ENCODE measurements around the gene DPYSL5. TPM values are rescaled to one million over a fixed set of nuclear protein-coding genes. Genes with fewer than 3 reads are reported as not detected.

The DPYSL5 gene
- total RNA-seq, 4 donors from 2014 or later, result 0.40 to 2.4 TPM; not detected in 2

DNA sequence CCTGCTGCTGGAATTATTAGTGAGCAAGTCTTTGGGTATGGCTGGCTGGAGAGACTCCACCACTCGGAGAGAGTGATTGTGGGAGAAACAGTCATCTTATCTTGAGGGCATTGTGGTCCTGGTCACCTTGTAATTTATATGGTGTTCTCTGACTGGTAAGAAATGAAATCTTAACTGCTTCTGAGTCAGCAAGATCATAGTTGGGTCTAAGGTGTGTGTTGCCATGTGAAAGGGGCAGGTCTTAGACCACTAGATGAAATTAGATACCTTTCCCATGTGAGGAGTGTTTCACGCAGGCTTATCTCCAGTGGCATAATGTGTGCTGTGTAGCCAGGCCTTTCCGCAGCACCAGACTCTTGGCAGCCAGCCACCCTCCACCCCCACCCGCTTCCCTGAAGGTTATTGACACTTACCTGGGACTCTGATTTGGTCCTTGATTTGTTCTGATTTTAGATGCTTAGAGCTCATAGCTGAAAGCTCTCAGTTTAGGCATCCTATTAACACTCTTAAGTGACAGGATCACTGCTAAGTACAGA is 130.2 kb downstream of the DPYSL5 start:
- no peaks in the 10 kb centered on the region for H3K36me3 ChIP-seq
- no peak overlapping the region for H3K4me3 ChIP-seq
- WGBS, 2 donors (ENCODE audit: low coverage in 1 of 2), result 75% methylated on average over 1 of the region's 4 CpGs; no CpG with 5 or more reads in 1 of the 2 donors
- no peak for TF ChIP-seq EP300 (IDR thresholded peaks at IDR 0.05)
- no peak for TF ChIP-seq POLR2AphosphoS5 (IDR thresholded peaks at IDR 0.05)
- TF ChIP-seq POLR2A (IDR thresholded peaks at IDR 0.05), result no peak
- TF ChIP-seq, protein P1, sequence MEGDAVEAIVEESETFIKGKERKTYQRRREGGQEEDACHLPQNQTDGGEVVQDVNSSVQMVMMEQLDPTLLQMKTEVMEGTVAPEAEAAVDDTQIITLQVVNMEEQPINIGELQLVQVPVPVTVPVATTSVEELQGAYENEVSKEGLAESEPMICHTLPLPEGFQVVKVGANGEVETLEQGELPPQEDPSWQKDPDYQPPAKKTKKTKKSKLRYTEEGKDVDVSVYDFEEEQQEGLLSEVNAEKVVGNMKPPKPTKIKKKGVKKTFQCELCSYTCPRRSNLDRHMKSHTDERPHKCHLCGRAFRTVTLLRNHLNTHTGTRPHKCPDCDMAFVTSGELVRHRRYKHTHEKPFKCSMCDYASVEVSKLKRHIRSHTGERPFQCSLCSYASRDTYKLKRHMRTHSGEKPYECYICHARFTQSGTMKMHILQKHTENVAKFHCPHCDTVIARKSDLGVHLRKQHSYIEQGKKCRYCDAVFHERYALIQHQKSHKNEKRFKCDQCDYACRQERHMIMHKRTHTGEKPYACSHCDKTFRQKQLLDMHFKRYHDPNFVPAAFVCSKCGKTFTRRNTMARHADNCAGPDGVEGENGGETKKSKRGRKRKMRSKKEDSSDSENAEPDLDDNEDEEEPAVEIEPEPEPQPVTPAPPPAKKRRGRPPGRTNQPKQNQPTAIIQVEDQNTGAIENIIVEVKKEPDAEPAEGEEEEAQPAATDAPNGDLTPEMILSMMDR (IDR thresholded peaks at IDR 0.05), result no peak
- no peak for ATAC-seq
- H3K27ac ChIP-seq, result no peak overlapping the region
- no peaks in the 10 kb centered on the region for H3K9me3 ChIP-seq
- H3K4me1 ChIP-seq, result peaks cover 9 to 42% (median 17%) of the 10 kb centered on the region in 3 donors
- H3K27me3 ChIP-seq, result no peaks in the 10 kb centered on the region

DNA sequence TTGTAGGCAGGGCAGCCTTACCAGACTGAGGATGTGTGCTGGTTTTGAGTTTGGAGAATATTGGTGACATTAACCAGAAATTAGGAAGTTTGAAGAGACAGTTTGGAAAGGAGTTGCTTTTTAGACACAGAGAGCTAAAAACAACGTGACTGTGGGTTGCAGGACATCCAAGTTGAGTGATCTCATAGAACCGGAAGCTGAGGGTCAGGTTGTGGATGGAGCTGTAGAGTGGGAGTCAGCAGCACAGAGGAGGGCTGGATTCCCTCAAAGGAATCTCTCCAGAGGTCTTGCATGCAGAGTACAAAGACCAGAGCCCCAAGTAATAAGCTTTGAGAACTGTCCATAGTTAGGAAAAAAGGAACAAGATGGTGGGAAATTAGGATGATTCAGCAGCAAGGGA is 131.8 kb downstream of the DPYSL5 start:
- H3K27ac ChIP-seq, result peak overlapping the region in 1 of 4 donors; percentile 12
- WGBS, 2 donors (ENCODE audit: low coverage in 1 of 2), result 54 to 60% methylated on average over 1 to 2 of the region's 2 CpGs

DNA sequence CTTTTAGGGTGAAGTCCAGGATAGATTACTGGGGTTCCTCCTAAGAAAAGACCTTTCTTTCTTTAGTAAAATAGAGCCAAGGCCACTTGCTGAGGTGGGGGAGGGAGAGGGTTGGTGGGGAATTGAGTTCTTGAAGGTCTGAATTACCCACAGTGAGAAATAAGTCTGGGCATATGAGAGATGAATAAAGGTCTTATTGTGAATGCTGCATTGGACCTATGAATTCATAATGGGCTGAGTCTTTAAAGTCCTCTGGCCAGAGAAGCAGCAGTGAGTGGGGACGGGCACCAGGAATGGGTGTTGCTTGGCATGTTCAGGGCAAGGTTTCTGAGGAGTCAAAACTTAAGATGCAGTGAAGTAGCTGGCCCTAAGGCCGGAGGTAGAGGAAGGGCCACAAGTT is 133.0 kb downstream of the DPYSL5 start:
- Histone ChIP-seq H3K27me3 (no peaks in the 10 kb centered on the region), H3K36me3 (no peaks in the 10 kb centered on the region), H3K4me1 (peaks cover 9 to 38% (median 14%) of the 10 kb centered on the region in 3 donors), H3K27ac (peak overlapping the region in 3 of 4 donors; percentile 59 to 64 (median 63)), H3K4me3 (no peak overlapping the region), H3K9me3 (no peaks in the 10 kb centered on the region)
- ATAC-seq, result no peak
- TF ChIP-seq EP300 (IDR thresholded peaks at IDR 0.05) (no peak), POLR2AphosphoS5 (IDR thresholded peaks at IDR 0.05) (no peak), POLR2A (IDR thresholded peaks at IDR 0.05) (no peak)
- TF ChIP-seq, protein P1 (IDR thresholded peaks at IDR 0.05), result no peak
- 47 to 53% methylated on average over 2 of the region's 2 CpGs for WGBS, 2 donors (ENCODE audit: low coverage in 1 of 2)

More for the DNA sequence above, 131.8 kb downstream of the DPYSL5 start:
- no peak for ATAC-seq
- Histone ChIP-seq H3K9me3 (no peaks in the 10 kb centered on the region), H3K4me3 (no peak overlapping the region), H3K27me3 (no peaks in the 10 kb centered on the region), H3K4me1 (peaks cover 9 to 44% (median 17%) of the 10 kb centered on the region in 3 donors), H3K36me3 (no peaks in the 10 kb centered on the region)
- no peak for TF ChIP-seq POLR2A (IDR thresholded peaks at IDR 0.05)
- TF ChIP-seq POLR2AphosphoS5 (IDR thresholded peaks at IDR 0.05), result no peak
- TF ChIP-seq, protein P1 (IDR thresholded peaks at IDR 0.05), result no peak
- no peak for TF ChIP-seq EP300 (IDR thresholded peaks at IDR 0.05)

DNA sequence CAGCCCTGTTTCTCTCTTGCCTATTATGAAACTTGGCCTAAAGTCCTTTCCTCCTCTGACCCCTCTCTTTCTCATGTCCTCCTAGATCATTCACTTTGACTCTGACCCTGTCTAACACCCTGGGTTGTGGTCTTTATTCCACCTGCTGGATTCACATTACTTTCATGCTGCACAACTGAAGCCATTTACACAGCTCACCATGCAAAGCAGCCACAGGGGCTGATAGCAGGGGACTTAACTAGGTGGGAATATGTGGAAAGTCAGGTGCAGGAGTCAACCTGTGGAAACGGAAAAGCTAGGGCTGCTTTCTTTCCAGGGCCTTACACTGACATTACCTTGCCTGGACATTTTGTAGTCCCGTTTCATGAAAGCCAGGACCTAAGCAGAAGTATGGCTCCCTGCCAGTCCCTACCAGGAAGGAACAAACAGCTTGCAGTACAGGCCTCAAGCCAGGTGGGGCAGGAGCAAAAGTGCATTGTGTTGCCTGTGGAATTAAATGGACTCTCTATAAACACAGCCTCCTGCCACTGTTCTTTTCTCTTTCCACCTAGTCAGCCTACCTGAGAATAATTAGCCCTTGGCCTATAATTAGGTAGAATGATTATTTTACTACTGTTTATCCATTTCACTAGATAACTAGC is 134.3 kb downstream of the DPYSL5 start:
- Histone ChIP-seq H3K4me1 (peaks cover 9 to 38% (median 11%) of the 10 kb centered on the region in 3 donors), H3K27me3 (no peaks in the 10 kb centered on the region), H3K9me3 (no peaks in the 10 kb centered on the region), H3K4me3 (no peak overlapping the region), H3K36me3 (no peaks in the 10 kb centered on the region), H3K27ac (peak overlapping the region in 3 of 4 donors; percentile 59 to 64 (median 63))
- ATAC-seq, result peak; percentile 91
- TF ChIP-seq, protein P1 (IDR thresholded peaks at IDR 0.05), result peak; percentile 43 to 57 (median 46)
- no peak for TF ChIP-seq EP300 (IDR thresholded peaks at IDR 0.05)
- peak; percentile 57 for TF ChIP-seq POLR2AphosphoS5 (IDR thresholded peaks at IDR 0.05)
- no peak for TF ChIP-seq POLR2A (IDR thresholded peaks at IDR 0.05)
- WGBS, 2 donors (ENCODE audit: low coverage in 1 of 2), result 0 to 60% methylated on average over 1 to 2 of the region's 2 CpGs

DNA sequence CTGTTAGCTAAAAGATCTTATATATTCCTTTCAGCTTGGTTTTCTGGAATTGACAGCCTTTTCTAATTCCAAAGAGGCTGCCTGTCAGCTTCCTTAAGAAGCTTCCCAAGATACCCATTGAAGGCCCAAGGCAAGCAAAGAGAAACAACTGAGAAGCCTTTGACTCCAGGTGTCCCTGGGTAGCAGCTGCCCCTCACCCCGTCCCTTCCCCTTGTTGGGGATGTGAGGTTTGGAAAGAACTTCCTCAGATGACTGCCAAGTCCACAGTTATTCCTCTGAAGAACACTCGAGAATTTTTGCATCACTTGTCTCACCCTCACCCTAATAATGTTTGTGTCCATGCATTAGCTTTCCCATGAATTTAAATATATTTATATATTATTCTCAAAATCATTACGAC is 135.8 kb downstream of the DPYSL5 start:
- H3K27me3 ChIP-seq, result no peaks in the 10 kb centered on the region
- H3K27ac ChIP-seq, result no peak overlapping the region
- H3K4me1 ChIP-seq, result peaks cover 9 to 51% (median 11%) of the 10 kb centered on the region in 3 donors
- no peaks in the 10 kb centered on the region for H3K9me3 ChIP-seq
- no peak overlapping the region for H3K4me3 ChIP-seq
- no peak for ATAC-seq
- TF ChIP-seq, protein P1 (IDR thresholded peaks at IDR 0.05), result no peak
- TF ChIP-seq EP300 (IDR thresholded peaks at IDR 0.05), result no peak
- TF ChIP-seq POLR2A (IDR thresholded peaks at IDR 0.05), result no peak
- no peak for TF ChIP-seq POLR2AphosphoS5 (IDR thresholded peaks at IDR 0.05)
- WGBS, 2 donors (ENCODE audit: low coverage in 1 of 2), result 67 to 71% methylated on average over 2 to 3 of the region's 3 CpGs
- H3K36me3 ChIP-seq, result peaks cover 0 to 7% of the 10 kb centered on the region in 2 donors
